ENCODE results near the gene ANKRD6.
"Not testable (repeated sequence)": the region's sequence is repeated elsewhere in the genome, so short reads cannot be mapped to it uniquely, and the experiment has no call there.

Gene ANKRD6

GRCh38 chr6:89393659-89394058 is 39.3 kb upstream of the ANKRD6 start:
- H3K4me3 ChIP-seq (ENCODE audit: low read length): no peak overlapping the region
- TF ChIP-seq CTCF (conservative IDR thresholded peaks at IDR 0.05; ENCODE audit: low read depth, low read length): no peak
- DNase-seq (ENCODE audit: low read depth): no peak

GRCh38 chr6:89397884-89398283 is 35.1 kb upstream of the ANKRD6 start:
- DNase-seq (ENCODE audit: low read depth): not testable (repeated sequence)

GRCh38 chr6:89398762-89399525 is 34.0 kb upstream of the ANKRD6 start:
- no peak for DNase-seq (ENCODE audit: low read depth)
- no peak for TF ChIP-seq CTCF (conservative IDR thresholded peaks at IDR 0.05; ENCODE audit: low read depth, low read length)
- no peak overlapping the region for H3K4me3 ChIP-seq (ENCODE audit: low read length)

More at GRCh38 chr6:89397884-89398283, 35.1 kb upstream of the ANKRD6 start:
- H3K4me3 ChIP-seq (ENCODE audit: low read length): not testable (repeated sequence)

- no peak for TF ChIP-seq CTCF (conservative IDR thresholded peaks at IDR 0.05; ENCODE audit: low read depth, low read length)
- DNase-seq (ENCODE audit: low read depth): no peak
- no peak overlapping the region for H3K4me3 ChIP-seq (ENCODE audit: low read length)
Observed at GRCh38 chr6:89400050-89400449, 32.9 kb upstream of the ANKRD6 start.

- no peak overlapping the region for H3K4me3 ChIP-seq (ENCODE audit: low read length)
- TF ChIP-seq CTCF (conservative IDR thresholded peaks at IDR 0.05; ENCODE audit: low read depth, low read length): no peak
- no peak for DNase-seq (ENCODE audit: low read depth)
Observed at GRCh38 chr6:89400912-89401399, 32.0 kb upstream of the ANKRD6 start.

GRCh38 chr6:89402776-89403175 is 30.2 kb upstream of the ANKRD6 start:
- no peak for TF ChIP-seq CTCF (conservative IDR thresholded peaks at IDR 0.05; ENCODE audit: low read depth, low read length)
- DNase-seq (ENCODE audit: low read depth): no peak
- no peak overlapping the region for H3K4me3 ChIP-seq (ENCODE audit: low read length)

- no peak for DNase-seq (ENCODE audit: low read depth)
- TF ChIP-seq CTCF (conservative IDR thresholded peaks at IDR 0.05; ENCODE audit: low read depth, low read length): no peak
- H3K4me3 ChIP-seq (ENCODE audit: low read length): no peak overlapping the region
Observed at GRCh38 chr6:89404512-89404911, 28.4 kb upstream of the ANKRD6 start.

All from retinal pigment epithelial cell (primary cell).